Calu3 (cell line): ENCODE measurements around the gene FBXW2. TPM values are rescaled to one million over a fixed set of nuclear protein-coding genes. Genes with fewer than 3 reads are reported as not detected.

Experiments
- BruUV-seq: library from RNA; stranded (reverse); fragments of 400-500 nt; replicated peaks from 2 replicates; lab custom pipeline; 2021; lab: Mats Ljungman, UMichigan
- CTCF ChIA-PET: fragments of 300-600 bp; sonication (Branson Sonifier 250); formaldehyde crosslinking; loops from one replicate; lab custom pipeline; 2022; ENCODE audit warnings: antibody characterized with exemption; lab: Charles Lee
- DNase-seq: peaks from one replicate; pipeline ENCODE4 v3.0.0; 2022
- H3K27ac Mint-ChIP-seq: one replicate; pipeline ENCODE4 v1.8.0; 2022; ENCODE audit warnings: mixed read lengths; ENCODE audit not compliant: unreplicated experiment
- H3K27me3 Mint-ChIP-seq: one replicate; pipeline ENCODE4 v1.8.0; 2022; ENCODE audit warnings: mixed read lengths; ENCODE audit not compliant: unreplicated experiment
- H3K36me3 Mint-ChIP-seq: one replicate; pipeline ENCODE4 v1.8.0; 2022; ENCODE audit warnings: mild to moderate bottlenecking, moderate library complexity, mixed read lengths; ENCODE audit not compliant: insufficient read depth, unreplicated experiment
- H3K4me1 Mint-ChIP-seq: one replicate; pipeline ENCODE4 v1.8.0; 2022; ENCODE audit warnings: mild to moderate bottlenecking, low read depth, mixed read lengths; ENCODE audit not compliant: unreplicated experiment
- H3K4me3 Mint-ChIP-seq: one replicate; pipeline ENCODE4 v1.8.0; 2022; ENCODE audit warnings: mild to moderate bottlenecking, low read depth, moderate library complexity, mixed read lengths; ENCODE audit not compliant: unreplicated experiment
- H3K9me3 Mint-ChIP-seq: one replicate; pipeline ENCODE4 v1.8.0; 2022; ENCODE audit warnings: low read depth, mixed read lengths; ENCODE audit not compliant: unreplicated experiment
- CTCF ChIP-seq: fragments of 200-600 bp; IDR thresholded peaks from one replicate; pipeline ENCODE4 v1.8.0; 2022; ENCODE audit warnings: antibody characterized with exemption; ENCODE audit not compliant: unreplicated experiment
- intact Hi-C: fragments of 100-400 bp; cut with micrococcal nuclease; formaldehyde crosslinking; loops from one replicate; pipeline ENCODE4 v1.10.0; 2022; ENCODE audit not compliant: unreplicated experiment
- total RNA-seq: library from RNA; stranded (reverse); gene quantifications from 2 replicates; pipeline ENCODE4 v1.2.3, GENCODE V29; 2022

FBXW2 gene
- total RNA-seq, 1 experiment from 2014 or later: 44.8 TPM

GRCh38 chr9:120761006-120761405 is 32.2 kb downstream of the FBXW2 start:
- H3K27ac Mint-ChIP-seq: no peak overlapping the region
- TF ChIP-seq CTCF: no peak
- intact Hi-C loops: no loop called here
- peaks cover 4% of the 10 kb centered on the region for H3K36me3 Mint-ChIP-seq
- no peaks in the 10 kb centered on the region for H3K9me3 Mint-ChIP-seq
- BruUV-seq: no TSS peak
- no peak overlapping the region for H3K4me3 Mint-ChIP-seq
- no peaks in the 10 kb centered on the region for H3K27me3 Mint-ChIP-seq
- no peak for DNase-seq
- no peaks in the 10 kb centered on the region for H3K4me1 Mint-ChIP-seq
- CTCF ChIA-PET: no interaction called here

GRCh38 chr9:120759755-120760400 is 33.3 kb downstream of the FBXW2 start:
- intact Hi-C loops: loop anchor here (5.0 kb wide), 1 partner anchor 302 kb away; no protein-coding TSS in a partner anchor
- no peak for TF ChIP-seq CTCF
- Mint-ChIP-seq H3K27me3 (no peaks in the 10 kb centered on the region), H3K36me3 (peaks cover 4% of the 10 kb centered on the region), H3K4me1 (no peaks in the 10 kb centered on the region), H3K9me3 (no peaks in the 10 kb centered on the region), H3K4me3 (no peak overlapping the region), H3K27ac (no peak overlapping the region)
- CTCF ChIA-PET: interaction anchor here (0.9 kb wide), 1 partner anchor 12 kb away, joined by 3 read pairs; no protein-coding TSS in a partner anchor
- no peak for DNase-seq
- BruUV-seq: no TSS peak

GRCh38 chr9:120758544-120758943 is 34.7 kb downstream of the FBXW2 start:
- H3K4me1 Mint-ChIP-seq: no peaks in the 10 kb centered on the region
- H3K27me3 Mint-ChIP-seq: no peaks in the 10 kb centered on the region
- H3K9me3 Mint-ChIP-seq: no peaks in the 10 kb centered on the region
- no peak for DNase-seq
- no peak overlapping the region for H3K27ac Mint-ChIP-seq
- intact Hi-C loops: loop anchor here (5.0 kb wide), 1 partner anchor 304 kb away; no protein-coding TSS in a partner anchor
- CTCF ChIA-PET: no interaction called here
- no peak overlapping the region for H3K4me3 Mint-ChIP-seq
- H3K36me3 Mint-ChIP-seq: peaks cover 4% of the 10 kb centered on the region
- TF ChIP-seq CTCF: no peak
- BruUV-seq: no TSS peak

GRCh38 chr9:120757026-120757913 is 35.9 kb downstream of the FBXW2 start:
- H3K27me3 Mint-ChIP-seq: no peaks in the 10 kb centered on the region
- CTCF ChIA-PET: no interaction called here
- DNase-seq: no peak
- H3K27ac Mint-ChIP-seq: no peak overlapping the region
- no peaks in the 10 kb centered on the region for H3K4me1 Mint-ChIP-seq
- intact Hi-C loops: loop anchor here (5.0 kb wide), 1 partner anchor 305 kb away; no protein-coding TSS in a partner anchor
- H3K4me3 Mint-ChIP-seq: no peak overlapping the region
- no peaks in the 10 kb centered on the region for H3K9me3 Mint-ChIP-seq
- no peak for TF ChIP-seq CTCF
- H3K36me3 Mint-ChIP-seq: peaks cover 4% of the 10 kb centered on the region
- BruUV-seq: no TSS peak
